GM21526 (cell line): ENCODE measurements around the gene CZIB.
"Not testable (repeated sequence)": the region's sequence is repeated elsewhere in the genome, so short reads cannot be mapped to it uniquely, and the experiment has no call there.

ENCODE experiments used
- ATAC-seq: cut with Tn5 transposase; IDR thresholded peaks from one replicate; pipeline ENCODE4 v1.9.1; 2021; ENCODE audit warnings: moderate library complexity; ENCODE audit not compliant: unreplicated experiment, low FRiP score

CZIB gene

DNA sequence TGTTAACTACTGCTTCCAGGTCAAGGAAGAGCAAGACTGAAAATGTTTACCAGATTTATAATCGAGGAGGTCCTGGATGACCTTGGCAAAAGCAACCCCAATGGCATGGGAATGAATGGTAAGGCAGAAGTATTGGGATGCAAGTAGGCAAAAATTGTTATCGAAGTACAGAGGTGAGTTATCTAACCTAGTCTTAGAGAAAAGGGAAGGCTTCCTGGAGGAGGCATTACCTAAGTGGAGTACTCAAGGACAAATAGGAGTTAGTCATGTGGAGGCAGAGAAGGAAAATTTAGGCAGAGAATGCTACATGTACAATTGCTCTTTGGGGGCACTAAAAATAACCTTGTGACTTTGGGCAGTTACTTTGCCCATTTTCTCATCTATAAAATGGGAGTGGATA lies 21.4 kb upstream of the CZIB start:
- no peak for ATAC-seq

DNA sequence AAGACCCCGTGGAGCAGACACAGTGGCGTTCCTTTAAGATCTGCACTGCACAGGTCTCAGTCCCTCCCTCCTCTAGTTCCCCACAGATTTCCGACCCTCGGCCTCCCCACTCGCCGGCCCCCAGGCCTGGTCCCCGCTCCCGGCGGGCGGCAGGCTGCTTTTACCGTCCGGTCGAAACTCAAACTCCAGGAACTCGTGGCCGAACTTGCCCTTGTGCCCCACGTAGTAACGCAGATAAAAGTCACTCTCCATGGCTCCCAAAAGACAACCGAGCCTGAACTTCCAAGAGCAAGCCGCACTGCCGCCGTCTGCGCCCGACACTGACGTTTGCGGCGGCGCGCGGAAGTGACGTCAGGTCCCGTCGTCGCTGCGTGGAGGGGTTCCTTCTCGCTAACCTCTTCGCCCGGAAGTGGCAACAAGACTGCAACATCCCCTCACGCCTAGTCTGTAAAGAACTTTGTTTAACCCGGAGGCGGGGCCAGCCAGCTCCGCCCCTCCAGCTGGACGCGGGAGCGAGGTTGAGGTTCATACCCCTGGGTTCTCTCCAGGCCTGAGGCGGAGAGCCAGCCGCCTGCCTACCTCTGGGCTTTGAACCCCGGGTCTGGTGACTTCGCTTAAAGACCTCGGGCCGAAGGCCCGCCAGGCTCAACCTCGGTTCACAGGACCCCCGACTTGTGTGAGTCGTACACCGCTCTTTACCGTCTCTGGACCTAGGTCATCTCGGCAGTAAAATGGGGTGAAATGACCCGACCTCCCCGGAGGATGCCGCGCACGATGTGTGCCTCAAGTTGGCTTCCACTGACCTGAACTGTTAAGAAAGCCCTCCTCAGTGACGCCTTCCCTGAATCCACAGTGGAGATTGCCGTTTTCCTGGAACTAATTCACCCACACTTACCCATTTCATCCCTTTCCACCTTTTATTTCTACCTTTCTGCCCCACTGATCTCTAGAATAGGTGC lies 18.0 kb upstream of the CZIB start, which contains the start of gene MAGOH:
Gene MAGOH, minus strand, starts transcription at position 322 of the 959 bp plus-strand sequence. Its CDS starts 70 bp downstream, at position 252.
- peak; percentile 95 for ATAC-seq

DNA sequence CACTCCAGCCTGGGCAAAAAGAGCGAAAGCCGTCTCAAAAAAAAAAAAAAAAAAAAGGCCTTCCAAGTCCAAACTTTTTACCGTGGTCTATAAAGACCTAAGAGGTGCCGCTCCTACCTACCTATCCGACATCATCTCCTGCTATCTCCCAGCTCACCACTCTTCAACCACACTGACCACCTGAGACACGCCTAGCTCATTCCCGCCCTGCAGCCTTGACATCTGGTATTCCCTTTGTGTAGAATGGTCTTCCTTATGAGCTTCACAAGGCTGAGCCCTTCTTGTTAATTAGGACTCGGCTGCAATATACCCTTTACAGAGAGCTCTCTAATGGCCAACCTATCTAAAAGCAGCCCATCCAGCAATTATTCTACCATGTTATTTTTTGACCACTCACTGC lies 17.2 kb upstream of the CZIB start:
- no peak for ATAC-seq

DNA sequence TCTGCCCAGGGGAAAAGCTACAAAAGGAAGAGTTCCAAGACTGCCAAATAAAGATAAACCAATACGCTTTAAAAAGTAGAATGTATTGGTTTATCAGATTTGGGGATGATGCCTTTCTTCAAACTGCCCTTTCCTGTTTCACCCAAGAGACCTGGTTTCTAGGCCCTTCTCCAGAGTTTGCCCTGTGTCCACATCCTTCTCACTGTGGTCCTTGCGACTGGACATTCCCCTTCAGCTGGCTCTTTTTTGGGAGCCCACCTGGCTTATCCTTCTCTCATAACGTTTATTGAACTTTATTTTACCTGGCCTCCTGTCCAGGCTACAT lies 490 bp upstream of the CZIB start:
- no peak for ATAC-seq

DNA sequence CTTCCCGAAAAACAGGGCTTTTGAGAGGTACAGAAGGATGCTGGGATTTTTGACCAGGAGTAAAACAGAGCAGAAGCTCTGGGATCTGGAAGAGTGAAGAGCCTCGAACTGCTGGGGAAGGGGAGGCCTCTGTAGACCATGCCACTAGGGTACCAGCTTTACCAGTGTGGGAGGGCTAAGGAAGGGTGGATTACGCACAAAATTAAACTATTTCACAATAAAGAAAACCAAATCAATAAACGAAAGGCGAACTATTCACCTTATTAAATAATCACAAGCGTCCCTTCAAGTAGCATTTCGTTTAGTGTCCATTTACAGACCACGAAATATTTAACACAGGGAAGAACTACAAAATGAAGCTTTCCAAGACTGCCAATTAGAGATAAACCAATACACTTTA lies 723 bp downstream of the CZIB start:
- no peak for ATAC-seq

DNA sequence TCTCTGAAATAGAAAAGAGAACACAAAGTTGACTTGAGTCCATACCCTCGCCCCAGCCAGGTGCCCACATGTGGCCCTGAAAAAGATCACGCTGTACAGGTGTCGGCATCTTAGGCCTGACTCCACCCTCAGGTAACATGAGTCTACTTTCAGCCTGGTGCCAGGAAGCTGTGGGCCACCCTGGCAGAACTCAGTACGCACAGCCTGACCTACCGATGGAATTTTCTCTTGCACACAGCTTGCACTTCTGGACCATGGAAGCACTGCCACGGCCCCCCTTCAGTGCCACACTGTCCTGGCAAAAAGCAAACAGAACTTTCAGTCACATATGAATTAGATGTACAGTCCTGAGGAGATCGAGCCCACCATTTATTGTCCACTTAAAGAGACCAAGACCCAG lies 2.2 kb downstream of the CZIB start:
- ATAC-seq = no peak

DNA sequence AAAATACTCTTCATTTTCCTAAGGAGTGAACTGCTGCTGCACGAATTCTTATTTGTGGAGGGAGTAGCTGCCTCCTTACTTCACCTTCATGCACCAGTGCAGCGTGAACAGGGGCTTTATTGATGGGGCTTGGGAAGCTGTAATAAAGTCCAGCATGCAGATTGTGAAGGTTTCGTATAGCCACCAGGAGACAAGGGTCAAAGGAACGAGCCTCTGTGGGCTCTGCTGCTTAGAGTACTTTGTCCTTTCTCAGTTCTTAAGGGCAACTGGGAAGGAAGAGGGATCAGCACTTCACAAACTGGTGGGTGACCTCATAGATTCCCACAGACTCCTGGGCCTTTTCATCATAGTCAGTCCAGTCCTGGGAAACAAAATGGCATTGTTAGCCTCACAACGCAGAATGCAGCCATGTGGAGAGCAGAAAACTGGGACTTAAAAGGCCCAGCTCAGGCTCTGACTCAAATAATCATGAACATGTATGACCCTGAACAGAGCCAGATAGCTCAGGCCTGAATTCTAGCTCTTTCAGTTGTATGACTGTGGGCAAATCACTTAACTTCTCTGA lies 6.0 kb downstream of the CZIB start:
- no peak for ATAC-seq

DNA sequence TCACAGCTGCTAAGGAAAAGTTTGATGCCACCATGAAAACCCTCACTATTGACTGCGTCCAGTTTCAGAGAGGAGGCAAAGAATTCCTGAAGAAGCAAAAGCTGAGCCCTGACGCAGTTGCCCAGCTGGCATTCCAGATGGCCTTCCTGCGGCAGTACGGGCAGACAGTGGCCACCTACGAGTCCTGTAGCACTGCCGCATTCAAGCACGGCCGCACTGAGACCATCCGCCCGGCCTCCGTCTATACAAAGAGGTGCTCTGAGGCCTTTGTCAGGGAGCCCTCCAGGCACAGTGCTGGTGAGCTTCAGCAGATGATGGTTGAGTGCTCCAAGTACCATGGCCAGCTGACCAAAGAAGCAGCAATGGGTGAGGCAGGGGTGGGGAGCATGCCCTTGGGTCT lies 9.5 kb downstream of the CZIB start:
- ATAC-seq = no peak

DNA sequence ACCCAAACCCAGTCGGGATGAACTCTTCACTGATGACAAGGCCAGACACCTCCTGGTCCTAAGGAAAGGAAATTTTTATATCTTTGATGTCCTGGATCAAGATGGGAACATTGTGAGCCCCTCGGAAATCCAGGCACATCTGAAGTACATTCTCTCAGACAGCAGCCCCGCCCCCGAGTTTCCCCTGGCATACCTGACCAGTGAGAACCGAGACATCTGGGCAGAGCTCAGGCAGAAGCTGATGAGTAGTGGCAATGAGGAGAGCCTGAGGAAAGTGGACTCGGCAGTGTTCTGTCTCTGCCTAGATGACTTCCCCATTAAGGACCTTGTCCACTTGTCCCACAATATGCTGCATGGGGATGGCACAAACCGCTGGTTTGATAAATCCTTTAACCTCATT lies 10.1 kb downstream of the CZIB start:
- ATAC-seq = no peak

DNA sequence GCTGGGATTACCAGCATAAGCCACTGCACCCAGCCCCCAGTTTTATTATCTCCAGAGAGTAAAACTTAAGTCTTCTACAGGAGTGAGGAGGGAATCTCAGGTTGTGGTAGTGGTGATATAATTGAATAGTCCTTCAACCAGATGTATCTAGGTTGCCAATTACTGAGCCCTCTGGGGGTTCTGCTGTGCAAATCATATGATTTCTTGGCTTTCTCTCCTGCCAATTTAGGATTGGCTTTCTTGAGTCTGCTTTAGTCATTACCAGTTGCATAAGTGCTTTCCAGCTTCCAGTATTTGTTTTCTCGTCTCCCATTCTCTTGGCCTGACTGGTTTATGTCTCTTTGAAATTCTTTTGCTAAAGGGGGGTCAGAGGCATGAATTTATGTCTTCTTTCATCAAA lies 12.7 kb downstream of the CZIB start:
- no peak for ATAC-seq

DNA sequence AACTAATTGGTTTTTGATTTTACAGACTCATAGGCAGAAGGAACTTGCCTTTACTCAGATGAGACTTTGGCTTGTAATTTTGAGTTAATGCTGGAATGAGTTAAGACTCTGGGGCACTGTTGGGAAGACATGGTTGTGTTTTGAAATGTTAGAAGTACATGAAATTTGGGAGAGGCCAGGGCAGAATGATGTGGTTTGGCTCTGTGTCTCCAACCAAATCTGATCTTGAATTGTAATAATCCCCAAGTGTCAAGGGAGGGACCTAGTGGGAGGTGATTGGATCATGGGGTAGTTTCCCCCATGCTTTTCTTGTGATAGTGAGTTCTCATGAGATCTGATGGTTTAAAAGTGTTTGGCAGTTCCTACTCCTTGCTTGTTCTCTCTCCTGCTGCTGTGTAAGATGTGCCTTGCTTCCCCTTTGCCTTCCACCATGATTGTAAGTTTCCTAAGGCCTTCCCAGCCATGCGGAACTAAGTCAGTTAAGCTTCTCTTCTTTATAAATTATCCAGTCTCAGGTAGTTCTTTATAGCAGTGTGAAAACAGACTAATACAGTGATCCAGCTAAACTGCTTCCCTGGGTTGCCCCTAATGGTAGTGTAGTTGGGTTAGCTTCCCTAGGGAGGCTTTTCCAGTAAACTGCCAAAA lies 13.6 kb downstream of the CZIB start:
- ATAC-seq = no peak

DNA sequence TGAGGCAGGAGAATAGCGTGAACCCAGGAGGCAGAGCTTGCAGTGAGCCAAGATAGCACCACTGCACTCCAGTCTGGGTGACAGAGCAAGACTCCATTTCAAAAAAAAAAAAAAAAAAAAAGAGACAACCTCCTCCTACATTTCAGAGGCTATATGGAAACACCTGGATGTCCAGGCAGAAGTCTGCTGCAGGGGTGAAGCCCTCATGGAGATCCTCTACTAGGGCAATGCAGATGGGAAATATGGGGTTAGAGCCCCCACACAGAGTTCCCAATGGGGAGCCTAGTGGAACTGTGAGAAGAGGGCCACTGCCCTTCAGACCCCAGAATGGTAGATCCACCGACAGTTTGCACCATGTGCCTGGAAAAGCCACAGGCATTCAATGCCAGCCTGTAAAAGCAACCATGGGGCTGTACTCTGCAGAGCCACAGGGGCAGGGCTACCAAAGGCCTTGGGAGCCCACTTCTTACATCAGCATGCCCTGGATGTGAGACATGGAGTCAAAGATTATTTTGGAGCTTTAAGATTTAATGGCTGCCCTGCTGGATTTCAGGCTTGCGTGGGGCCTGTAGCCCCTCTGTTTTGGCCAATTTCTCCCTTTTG lies 14.2 kb downstream of the CZIB start:
- not testable (repeated sequence) for ATAC-seq

DNA sequence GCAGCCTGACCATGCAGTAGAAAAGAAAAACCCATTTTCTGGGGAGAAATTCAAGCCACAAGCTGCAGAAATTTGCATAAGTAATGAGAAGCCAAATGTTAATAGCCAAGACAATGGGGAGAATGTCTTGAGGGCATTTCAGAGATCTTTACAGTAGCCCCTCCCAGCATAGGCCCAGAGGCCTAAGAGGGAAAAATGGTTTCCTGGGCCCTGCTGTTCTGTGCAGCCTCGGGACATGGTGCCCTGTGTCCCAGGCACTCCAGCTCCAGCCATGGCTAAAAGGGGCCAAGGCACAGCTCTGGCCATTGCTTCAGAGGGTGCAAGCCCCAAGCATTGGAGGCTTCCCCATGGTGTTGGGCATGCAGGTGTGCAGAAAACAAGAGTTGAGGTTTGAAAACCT lies 14.9 kb downstream of the CZIB start:
- not testable (repeated sequence) for ATAC-seq

DNA sequence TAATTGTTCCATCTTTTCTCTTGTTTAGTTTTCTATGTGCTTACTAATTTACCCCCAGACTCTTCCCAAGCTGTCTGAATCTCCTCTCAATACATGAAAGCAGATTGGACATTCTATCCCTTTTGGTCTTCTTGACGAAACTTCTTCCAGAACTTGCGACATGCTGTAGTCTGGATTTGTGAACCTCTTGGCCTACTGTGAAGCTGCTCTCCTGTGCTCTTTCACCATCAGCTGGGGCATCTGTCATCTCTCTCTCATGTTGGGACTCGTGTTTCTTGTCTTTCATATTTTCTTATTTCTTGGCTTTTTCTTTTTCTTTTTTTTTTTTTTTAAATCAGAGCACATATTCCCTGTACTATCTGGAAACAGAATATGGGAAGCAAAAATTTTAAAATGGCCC lies 17.0 kb downstream of the CZIB start:
- no peak for ATAC-seq

DNA sequence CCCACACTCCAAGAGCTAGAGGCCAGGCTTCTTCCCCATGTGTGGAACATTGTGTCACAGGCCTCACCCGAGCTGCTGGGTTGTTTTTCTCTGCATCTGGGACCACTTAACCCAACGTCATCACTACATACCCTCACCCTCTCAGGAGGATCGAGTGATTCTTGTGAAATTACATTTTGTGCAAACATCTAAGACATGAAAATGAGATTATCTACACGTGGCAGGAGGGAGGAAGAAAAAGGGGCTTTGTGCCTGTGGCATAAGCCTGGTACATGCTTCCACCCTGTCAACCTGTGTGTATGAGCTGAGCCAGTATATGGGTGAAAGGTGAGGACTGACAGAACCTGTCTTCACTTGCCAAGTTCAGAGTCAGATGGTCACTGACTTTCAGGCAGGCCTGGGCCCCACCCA lies 22.2 kb downstream of the CZIB start:
- ATAC-seq = no peak

DNA sequence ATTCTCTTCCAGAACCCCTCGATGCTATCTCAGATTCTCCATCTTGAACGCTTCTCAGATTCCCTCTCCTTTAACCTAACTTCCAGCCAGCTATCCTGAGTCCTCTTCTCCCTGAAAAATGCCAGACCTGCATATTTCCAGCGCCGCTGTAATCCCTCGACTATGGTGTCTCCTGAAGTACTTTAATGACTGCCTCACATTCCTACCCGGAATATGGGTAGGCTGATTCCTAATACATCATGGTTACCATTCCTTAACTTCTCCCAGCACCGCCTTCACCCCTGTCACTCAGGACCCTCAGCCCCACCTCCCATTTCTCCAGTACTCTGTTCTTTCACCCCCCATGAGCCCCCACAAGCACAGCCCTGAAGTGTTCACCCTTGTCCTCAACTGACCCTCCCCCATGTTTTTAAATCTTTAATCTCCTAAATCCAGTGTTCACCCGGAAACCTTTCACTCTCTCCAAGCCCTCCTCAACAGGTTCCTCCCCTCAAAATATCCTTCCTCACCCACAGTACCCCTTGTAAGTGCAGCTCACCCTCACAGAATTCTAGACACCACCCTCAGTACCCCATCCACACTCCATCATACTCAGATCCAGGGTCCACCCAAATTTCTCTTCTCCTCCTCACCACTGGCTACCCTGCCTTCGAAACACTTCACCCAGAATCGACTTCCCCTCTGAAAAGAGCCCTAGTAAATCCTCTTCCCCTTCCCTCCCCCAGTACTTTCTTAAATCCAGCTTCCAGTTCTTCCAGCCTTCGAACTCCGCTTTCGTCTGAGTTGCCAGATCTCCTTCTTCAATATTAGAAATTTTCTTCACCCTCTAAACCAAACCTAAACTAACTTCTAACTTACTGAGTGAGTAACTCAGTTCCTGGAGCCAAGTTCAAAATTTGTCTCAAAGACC lies 22.9 kb downstream of the CZIB start:
- no peak for ATAC-seq

DNA sequence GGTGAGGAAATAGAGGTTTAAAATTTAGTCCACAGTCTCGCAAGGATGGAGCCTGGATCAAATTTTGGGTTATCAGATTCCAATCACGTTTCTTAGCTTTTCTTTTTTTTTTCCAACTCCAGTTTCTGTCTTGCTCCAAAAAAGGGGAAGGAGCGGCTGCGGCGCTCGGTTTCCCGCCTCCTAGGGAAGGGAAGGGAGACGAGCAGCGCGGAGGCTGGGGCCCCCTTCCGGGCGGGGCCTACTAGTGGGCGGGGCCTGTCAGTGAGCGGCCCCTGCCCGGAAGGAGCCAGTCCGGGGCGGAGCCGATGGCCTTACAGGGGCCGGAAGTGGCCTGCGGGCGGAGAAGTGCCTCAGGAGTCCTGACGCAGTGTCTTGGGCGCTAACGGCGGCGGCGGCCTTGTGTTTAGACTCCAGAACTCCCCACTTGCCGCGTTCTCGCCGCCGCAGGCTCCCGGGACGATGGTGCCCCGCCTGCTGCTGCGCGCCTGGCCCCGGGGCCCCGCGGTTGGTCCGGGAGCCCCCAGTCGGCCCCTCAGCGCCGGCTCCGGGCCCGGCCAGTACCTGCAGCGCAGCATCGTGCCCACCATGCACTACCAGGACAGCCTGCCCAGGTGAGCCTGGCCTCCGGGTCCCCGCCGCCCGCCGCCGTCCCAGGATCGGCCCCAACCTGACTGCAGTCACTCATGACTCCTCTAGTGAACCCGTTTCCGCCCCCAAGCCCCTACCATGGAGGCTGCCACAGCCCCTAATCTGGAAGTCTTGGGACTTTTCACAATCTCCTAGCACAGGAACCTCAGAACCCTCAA lies 23.7 kb downstream of the CZIB start, which contains the start of gene CPT2:
Gene CPT2, plus strand, starts transcription at position 340 of the 806 bp plus-strand sequence. Its CDS starts 120 bp downstream, at position 460.
- peak; percentile 98 for ATAC-seq

DNA sequence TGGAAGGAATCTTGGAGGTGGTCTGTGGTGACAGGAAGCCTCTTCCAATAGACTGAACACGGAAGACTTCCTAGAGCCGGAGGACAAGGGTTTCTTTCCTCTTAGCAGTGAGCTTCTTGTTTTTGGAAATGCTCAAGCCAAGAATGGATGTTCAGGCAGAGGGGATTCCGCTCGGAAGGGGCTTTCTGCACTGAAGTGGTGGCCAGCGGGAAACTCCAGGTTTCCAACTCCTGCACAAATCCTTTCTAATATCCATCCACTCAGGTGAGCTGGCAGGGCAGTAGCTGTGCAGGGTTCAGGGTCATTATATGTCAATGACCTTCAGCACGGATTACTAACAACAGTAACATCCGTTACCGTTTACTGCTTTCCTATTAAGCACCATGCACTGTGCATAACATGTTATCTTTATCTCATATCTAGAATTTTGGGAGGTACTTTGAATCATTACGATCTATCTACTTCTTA lies 24.4 kb downstream of the CZIB start:
- ATAC-seq = no peak
